OCI-LY1 (cell line): ENCODE results near the gene MYLK2.

Source experiments
- H2AFZ ChIP-seq: fragments of 200-600 bp; sonication (generic), shearing (Covaris generic); 2 replicates; pipeline ENCODE4 v1.6.0; 2014; ENCODE audit warnings: antibody characterized with exemption, mild to moderate bottlenecking, low read length
- H3F3A ChIP-seq: fragments of 200-600 bp; sonication (generic), shearing (Covaris generic); 2 replicates; pipeline ENCODE4 v1.6.0; 2014; ENCODE audit warnings: mild to moderate bottlenecking, antibody characterized with exemption, low read length, moderate library complexity; ENCODE audit not compliant: insufficient read depth
- H3K27ac ChIP-seq: fragments of 200-600 bp; sonication (generic); 2 replicates; pipeline ENCODE4 v1.5.1; 2014; ENCODE audit warnings: low read length, mixed run types, mild to moderate bottlenecking, low read depth; ENCODE audit not compliant: poor library complexity, severe bottlenecking
- H3K27me3 ChIP-seq: fragments of 200-600 bp; sonication (generic); 2 replicates; pipeline ENCODE4 v1.6.0; 2014; ENCODE audit warnings: antibody characterized with exemption, mild to moderate bottlenecking, low read length, moderate library complexity; ENCODE audit not compliant: insufficient read depth
- H3K36me3 ChIP-seq: fragments of 200-600 bp; sonication (generic); 2 replicates; pipeline ENCODE4 v1.6.1; 2014; ENCODE audit warnings: mild to moderate bottlenecking, antibody characterized with exemption, low read length, moderate library complexity, mixed read lengths; ENCODE audit not compliant: insufficient read depth
- H3K4me1 ChIP-seq: fragments of 200-600 bp; sonication (generic); 2 replicates; pipeline ENCODE4 v1.5.1; 2014; ENCODE audit warnings: mild to moderate bottlenecking, low read length, moderate library complexity; ENCODE audit not compliant: insufficient read depth, severe bottlenecking
- H3K4me2 ChIP-seq: fragments of 200-600 bp; sonication (generic), shearing (Covaris generic); 2 replicates; pipeline ENCODE4 v1.6.1; 2014; ENCODE audit warnings: low read length
- H3K4me3 ChIP-seq: fragments of 200-600 bp; sonication (generic); 2 replicates; pipeline ENCODE4 v1.5.1; 2014; ENCODE audit warnings: low read length, low read depth, mild to moderate bottlenecking, mixed read lengths; ENCODE audit not compliant: poor library complexity, severe bottlenecking
- H3K79me2 ChIP-seq: fragments of 200-600 bp; shearing (Covaris generic); 2 replicates; pipeline ENCODE4 v1.6.1; 2016; ENCODE audit warnings: mixed run types, low read length, mixed read lengths; ENCODE audit not compliant: insufficient read depth
- H3K9ac ChIP-seq: fragments of 200-600 bp; sonication (generic), shearing (Covaris generic); 2 replicates; pipeline ENCODE4 v1.6.1; 2014; ENCODE audit warnings: mild to moderate bottlenecking, low read length, mixed read lengths
- H3K9me2 ChIP-seq: fragments of 200-600 bp; sonication (generic), shearing (Covaris generic); 2 replicates; pipeline ENCODE4 v1.6.1; 2014; ENCODE audit warnings: low read depth, mild to moderate bottlenecking, low read length, mixed read lengths
- H3K9me3 ChIP-seq: fragments of 200-600 bp; shearing (Covaris generic); 2 replicates; pipeline ENCODE4 v1.6.1; 2014; ENCODE audit warnings: low read length, mixed read lengths
- H4K20me1 ChIP-seq: fragments of 200-600 bp; sonication (generic), shearing (Covaris generic); 2 replicates; pipeline ENCODE4 v1.6.0; 2016; ENCODE audit warnings: mild to moderate bottlenecking, low read length; ENCODE audit not compliant: insufficient read depth
- EZH2 ChIP-seq: fragments of 200-600 bp; sonication (generic), shearing (Covaris generic); IDR thresholded peaks from 2 replicates; pipeline ENCODE4 v1.8.0; 2017; ENCODE audit warnings: borderline replicate concordance, mixed run types, mild to moderate bottlenecking, antibody characterized with exemption, low read length, moderate library complexity, mixed read lengths
- TF ChIP-seq, protein P1 (sequence below): fragments of 200-600 bp; sonication (generic), shearing (Covaris generic); IDR thresholded peaks from 2 replicates; pipeline ENCODE4 v1.5.1; 2017; ENCODE audit warnings: mild to moderate bottlenecking, antibody characterized with exemption, low read length, moderate library complexity, mixed read lengths

Gene MYLK2

DNA sequence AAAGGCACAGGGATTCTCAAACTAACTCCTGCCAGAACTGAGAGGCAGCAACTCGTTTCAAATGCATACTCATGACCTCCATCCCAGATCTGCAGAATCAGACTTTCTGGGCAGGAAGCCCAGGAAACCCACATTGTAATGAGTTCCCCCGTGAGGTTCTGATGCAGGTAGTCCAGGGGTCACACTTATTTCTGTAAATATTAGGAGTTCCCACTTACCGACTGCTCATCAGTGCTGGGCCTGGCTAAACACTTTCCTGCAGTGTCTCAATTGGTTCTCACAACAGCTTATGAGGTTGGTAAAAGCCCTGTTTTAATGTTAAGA is 39.6 kb downstream of the MYLK2 start:
- Histone ChIP-seq H3K9ac (no peak overlapping the region), H3K27me3 (peaks cover 4% of the 10 kb centered on the region; the same call in 1 of the 2 replicates), H4K20me1 (no peaks in the 10 kb centered on the region), H3K36me3 (no peaks in the 10 kb centered on the region), H2AFZ (no peak overlapping the region), H3K4me1 (peaks cover 12% of the 10 kb centered on the region), H3K9me3 (no peaks in the 10 kb centered on the region), H3K4me3 (no peak overlapping the region), H3K27ac (no peak overlapping the region), H3F3A (no peaks in the 10 kb centered on the region), H3K79me2 (no peaks in the 10 kb centered on the region), H3K9me2 (no peaks in the 10 kb centered on the region), H3K4me2 (no peak overlapping the region)
- TF ChIP-seq EZH2: no peak
- TF ChIP-seq, protein P1, sequence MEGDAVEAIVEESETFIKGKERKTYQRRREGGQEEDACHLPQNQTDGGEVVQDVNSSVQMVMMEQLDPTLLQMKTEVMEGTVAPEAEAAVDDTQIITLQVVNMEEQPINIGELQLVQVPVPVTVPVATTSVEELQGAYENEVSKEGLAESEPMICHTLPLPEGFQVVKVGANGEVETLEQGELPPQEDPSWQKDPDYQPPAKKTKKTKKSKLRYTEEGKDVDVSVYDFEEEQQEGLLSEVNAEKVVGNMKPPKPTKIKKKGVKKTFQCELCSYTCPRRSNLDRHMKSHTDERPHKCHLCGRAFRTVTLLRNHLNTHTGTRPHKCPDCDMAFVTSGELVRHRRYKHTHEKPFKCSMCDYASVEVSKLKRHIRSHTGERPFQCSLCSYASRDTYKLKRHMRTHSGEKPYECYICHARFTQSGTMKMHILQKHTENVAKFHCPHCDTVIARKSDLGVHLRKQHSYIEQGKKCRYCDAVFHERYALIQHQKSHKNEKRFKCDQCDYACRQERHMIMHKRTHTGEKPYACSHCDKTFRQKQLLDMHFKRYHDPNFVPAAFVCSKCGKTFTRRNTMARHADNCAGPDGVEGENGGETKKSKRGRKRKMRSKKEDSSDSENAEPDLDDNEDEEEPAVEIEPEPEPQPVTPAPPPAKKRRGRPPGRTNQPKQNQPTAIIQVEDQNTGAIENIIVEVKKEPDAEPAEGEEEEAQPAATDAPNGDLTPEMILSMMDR: no peak

- Histone ChIP-seq H3K9ac (no peak overlapping the region), H3K36me3 (no peaks in the 10 kb centered on the region), H3K4me1 (peaks cover 12% of the 10 kb centered on the region), H2AFZ (no peak overlapping the region), H3K9me3 (no peaks in the 10 kb centered on the region), H3K4me3 (no peak overlapping the region), H3K27ac (no peak overlapping the region), H4K20me1 (no peaks in the 10 kb centered on the region), H3K27me3 (peaks cover 4% of the 10 kb centered on the region; the same call in 1 of the 2 replicates), H3K9me2 (no peaks in the 10 kb centered on the region), H3F3A (no peaks in the 10 kb centered on the region), H3K4me2 (no peak overlapping the region), H3K79me2 (no peaks in the 10 kb centered on the region)
- TF ChIP-seq, protein P1: no peak
- TF ChIP-seq EZH2: no peak
Observed at GRCh38 chr20:31859266-31859997, 40.3 kb downstream of the MYLK2 start.

DNA sequence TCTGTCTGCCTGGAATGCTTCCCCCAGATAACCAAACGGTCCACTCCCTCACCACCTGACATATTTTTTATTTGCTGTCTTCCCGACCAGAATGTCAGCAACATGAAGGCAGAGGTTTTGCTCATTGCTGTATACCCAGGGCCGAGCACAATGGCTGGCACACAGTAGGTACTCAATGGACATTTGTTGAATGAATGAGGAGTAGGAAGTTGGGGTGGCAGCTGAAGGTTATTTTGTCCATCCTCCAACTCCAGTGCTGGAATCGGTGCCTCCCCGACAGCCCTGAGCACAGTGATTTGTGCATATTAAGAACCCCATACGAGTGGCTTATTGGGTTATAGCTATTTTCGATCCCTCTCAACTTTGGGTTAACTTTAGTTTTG is 40.8 kb downstream of the MYLK2 start:
- no peaks in the 10 kb centered on the region for H3K9me3 ChIP-seq
- no peak overlapping the region for H2AFZ ChIP-seq
- H3K9ac ChIP-seq: no peak overlapping the region
- H3K27me3 ChIP-seq: peaks cover 4% of the 10 kb centered on the region; the same call in 1 of the 2 replicates
- no peaks in the 10 kb centered on the region for H3F3A ChIP-seq
- no peaks in the 10 kb centered on the region for H3K79me2 ChIP-seq
- H4K20me1 ChIP-seq: no peaks in the 10 kb centered on the region
- no peaks in the 10 kb centered on the region for H3K36me3 ChIP-seq
- no peak overlapping the region for H3K4me3 ChIP-seq
- no peak overlapping the region for H3K27ac ChIP-seq
- H3K4me2 ChIP-seq: no peak overlapping the region
- TF ChIP-seq, protein P1: no peak
- no peak for TF ChIP-seq EZH2
- peaks cover 12% of the 10 kb centered on the region for H3K4me1 ChIP-seq
- no peaks in the 10 kb centered on the region for H3K9me2 ChIP-seq
